HepG2 (cell line): ENCODE results near the gene SPINK9. TPM values are rescaled to one million over a fixed set of nuclear protein-coding genes. Genes with fewer than 3 reads are reported as not detected.

ENCODE experiments used
- ATAC-seq: fragments of 200-7000 bp; cut with Tn5 transposase; 3 replicates; pipeline ENCODE4 v1.9.1; 2020; ENCODE audit warnings: mild to moderate bottlenecking, moderate library complexity
- BruUV-seq: library from RNA; stranded (reverse); fragments of 400-500 nt; replicated peaks from 2 replicates; lab custom pipeline; 2021; lab: Mats Ljungman, UMichigan
- CTCF ChIA-PET: fragments of 300-600 bp; formaldehyde crosslinking; extraction: SDS; loops from one replicate; lab custom pipeline; 2021; ENCODE audit warnings: low total read pairs, inconsistent platforms, low intra/inter-chr PET ratio; lab: Yijun Ruan, JAX
- POLR2A ChIA-PET: fragments of 350-600 bp; sonication (Branson Sonifier 250); formaldehyde crosslinking; loops from one replicate; lab custom pipeline; 2020; ENCODE audit warnings: antibody characterized with exemption, inconsistent platforms; lab: Yijun Ruan, JAX
- DNase-seq: peaks from one replicate; pipeline ENCODE4 v3.0.0-alpha.2; 2015; ENCODE audit warnings: low spot score
- FAIRE-seq: peaks from 3 replicates; lab custom pipeline; 2011; peaks lifted over from hg19 to GRCh38; lab: Jason Lieb, UNC
- H2AFZ ChIP-seq: one replicate; pipeline ENCODE4 v1.6.1; 2011; ENCODE audit warnings: low read length, inconsistent platforms
- H3K27ac ChIP-seq: fragments of 300-600 bp; 3 replicates; pipeline ENCODE4 v1.8.0; 2011; ENCODE audit warnings: mixed run types, mild to moderate bottlenecking, mixed read lengths, low read length, inconsistent platforms; ENCODE audit not compliant: insufficient read depth; ENCODE audit errors: extremely low read length
- H3K27me3 ChIP-seq, 2 experiments: fragments of 200-600 bp in 1 of 2; 2 replicates in 1 of 2; 3 replicates in 1 of 2; pipeline versions ENCODE4 v1.6.0 to v1.8.0; 2011; ENCODE audit warnings: low read length in 2 of 2, mild to moderate bottlenecking in 2 of 2, moderate library complexity in 2 of 2, inconsistent platforms in 1 of 2; ENCODE audit not compliant: insufficient read depth in 2 of 2, control insufficient read depth in 1 of 2
- H3K36me3 ChIP-seq, 2 experiments: fragments of 200-600 bp in 1 of 2; replicated peaks in 1 of 2; 2 replicates in 1 of 2; 3 replicates in 1 of 2; pipeline versions ENCODE4 v1.5.1 to v1.8.0; 2011; ENCODE audit warnings: low read length in 2 of 2, inconsistent platforms in 1 of 2; ENCODE audit not compliant: insufficient read depth in 2 of 2, control insufficient read depth in 1 of 2
- H3K4me1 ChIP-seq: 2 replicates; pipeline ENCODE4 v1.5.1; 2012; ENCODE audit warnings: low read length, inconsistent platforms; ENCODE audit not compliant: insufficient read depth
- H3K4me2 ChIP-seq: 2 replicates; pipeline ENCODE4 v1.6.0; 2011; ENCODE audit warnings: low read depth, low read length, inconsistent platforms
- H3K4me3 ChIP-seq, 3 experiments: fragments of 200-600 bp in 1 of 3; sonication (generic), shearing (Covaris generic) in 1 of 3; replicated peaks in 1 of 3; 2 replicates each; pipeline ENCODE4 v1.5.1; 2011 to 2016; ENCODE audit warnings: low read length in 3 of 3, inconsistent platforms in 2 of 3, low read depth in 2 of 3, mild to moderate bottlenecking in 2 of 3, control low read depth in 1 of 3, mixed read lengths in 1 of 3; ENCODE audit not compliant: insufficient read depth in 1 of 3
- H3K79me2 ChIP-seq: one replicate; pipeline ENCODE4 v1.6.1; 2011; ENCODE audit warnings: low read length, inconsistent platforms; ENCODE audit not compliant: insufficient read depth
- H3K9ac ChIP-seq: 2 replicates; pipeline ENCODE4 v1.6.0; 2011; ENCODE audit warnings: mild to moderate bottlenecking, low read depth, low read length, inconsistent platforms; ENCODE audit not compliant: insufficient read depth
- H3K9me3 ChIP-seq: 2 replicates; pipeline ENCODE4 v1.5.1; 2012; ENCODE audit warnings: mild to moderate bottlenecking, low read length
- H4K20me1 ChIP-seq: 2 replicates; pipeline ENCODE4 v1.6.0; 2011; ENCODE audit warnings: inconsistent platforms, mild to moderate bottlenecking, low read length, moderate library complexity; ENCODE audit not compliant: insufficient read depth
- BRF2 ChIP-seq: sonication (generic); formaldehyde crosslinking; IDR thresholded peaks from 2 replicates; pipeline ENCODE4 v1.8.1; 2022; ENCODE audit warnings: mild to moderate bottlenecking, missing genetic modification reagents
- CBX5 ChIP-seq: sonication (generic); formaldehyde crosslinking; IDR thresholded peaks from 2 replicates; pipeline ENCODE4 v1.4.0; 2020; ENCODE audit warnings: missing genetic modification reagents, borderline replicate concordance
- ETV5 ChIP-seq: IDR thresholded peaks from 2 replicates; pipeline ENCODE4 v1.6.1; 2018; ENCODE audit warnings: missing biosample characterization, missing genetic modification reagents, inconsistent platforms, borderline replicate concordance
- FOXJ3 ChIP-seq: sonication (generic); formaldehyde crosslinking; IDR thresholded peaks from 2 replicates; pipeline ENCODE4 v1.4.0; 2020; ENCODE audit warnings: missing genetic modification reagents, mild to moderate bottlenecking, borderline replicate concordance
- HMG20B ChIP-seq: conservative IDR thresholded peaks from 2 replicates; pipeline ENCODE4 v1.6.1; 2016; ENCODE audit warnings: missing genetic modification reagents, missing compliant biosample characterization
- KLF13 ChIP-seq: sonication (generic); formaldehyde crosslinking; IDR thresholded peaks from 2 replicates; pipeline ENCODE4 v1.4.0; 2020; ENCODE audit warnings: mild to moderate bottlenecking, missing genetic modification reagents
- MYNN ChIP-seq: sonication (generic); formaldehyde crosslinking; IDR thresholded peaks from 2 replicates; pipeline ENCODE4 v1.4.0; 2020; ENCODE audit warnings: mild to moderate bottlenecking, low read depth, missing genetic modification reagents
- MZF1 ChIP-seq: sonication (generic); formaldehyde crosslinking; IDR thresholded peaks from 2 replicates; pipeline ENCODE4 v1.8.1; 2023; ENCODE audit warnings: mild to moderate bottlenecking, missing genetic modification reagents, borderline replicate concordance
- NFKBIZ ChIP-seq: IDR thresholded peaks from 2 replicates; pipeline ENCODE4 v1.6.1; 2018; ENCODE audit warnings: missing genetic modification reagents, missing compliant biosample characterization
- RAD51 ChIP-seq: fragments of 450-650 bp; IDR thresholded peaks from 2 replicates; pipeline ENCODE4 v1.6.1; 2016; ENCODE audit warnings: borderline replicate concordance
- RBM22 ChIP-seq: fragments of 200-400 bp; formaldehyde crosslinking; optimal IDR thresholded peaks from 2 replicates; pipeline ENCODE3; 2017; ENCODE audit warnings: mild to moderate bottlenecking, low read length, moderate library complexity
- TAF15 ChIP-seq: fragments of 200-400 bp; formaldehyde crosslinking; IDR thresholded peaks from one replicate; pipeline ENCODE4 v1.6.1; 2018; ENCODE audit warnings: mild to moderate bottlenecking, low read depth, low read length; ENCODE audit not compliant: poor library complexity, severe bottlenecking
- ZBTB26 ChIP-seq: IDR thresholded peaks from 2 replicates; pipeline ENCODE4 v1.6.1; 2016; ENCODE audit warnings: missing compliant biosample characterization, missing genetic modification reagents, borderline replicate concordance
- ZBTB4 ChIP-seq: sonication (generic); formaldehyde crosslinking; IDR thresholded peaks from 2 replicates; pipeline ENCODE4 v1.4.0; 2020; ENCODE audit warnings: missing genetic modification reagents, mild to moderate bottlenecking, borderline replicate concordance
- ZEB1 ChIP-seq: IDR thresholded peaks from 2 replicates; pipeline ENCODE4 v1.6.1; 2012; ENCODE audit warnings: mild to moderate bottlenecking, low read depth, inconsistent platforms; ENCODE audit not compliant: insufficient replicate concordance
- ZNF576 ChIP-seq: sonication (generic); formaldehyde crosslinking; IDR thresholded peaks from 2 replicates; pipeline ENCODE4 v1.4.0; 2020; ENCODE audit warnings: mild to moderate bottlenecking, missing genetic modification reagents
- ZNF75D ChIP-seq: sonication (generic); formaldehyde crosslinking; IDR thresholded peaks from 2 replicates; pipeline ENCODE4 v1.8.1; 2023; ENCODE audit warnings: missing genetic modification reagents, mild to moderate bottlenecking, borderline replicate concordance
- WGBS: methylation state at CpG from one replicate; pipeline ENCODE4 v1.1.6; 2017; ENCODE audit warnings: low lambda C conversion rate; 5-methylcytosine and 5-hydroxymethylcytosine counted together
- in situ Hi-C: cut with HindIII; loops from 2 replicates; pipeline ENCODE4 v1.10.0; 2017; ENCODE audit warnings: low pct_unique_long_range_greater_than_20kb; ENCODE audit not compliant: extremely low pct_ligation_motif_present
- intact Hi-C: fragments of 100-400 bp; cut with micrococcal nuclease; formaldehyde crosslinking; loops from one replicate; pipeline ENCODE4 v1.10.0; 2022; ENCODE audit not compliant: unreplicated experiment
- polyA plus RNA-seq, 8 experiments: library from polyadenylated mRNA; depleted of rRNA in 3 of 8; stranded (reverse) in 7 of 8; unstranded in 1 of 8; fragments of >200 nt; fragmentation: Illumina TruSeq in 4 of 8; extraction: Trizol in 4 of 8; gene quantifications; 2 replicates each; pipeline versions ENCODE4 v1.2.1 to v1.2.3, GENCODE V29; 2011 to 2016; ENCODE audit warnings: low read depth in 4 of 8, missing spikeins in 1 of 8, mixed read lengths in 1 of 8; ENCODE audit not compliant: insufficient read depth in 1 of 8
- total RNA-seq, 5 experiments: library from RNA; depleted of rRNA; stranded (reverse); fragments of >200 nt; fragmentation: Illumina TruSeq; extraction: Trizol; gene quantifications; 2 replicates each; pipeline ENCODE4 v1.2.3, GENCODE V29; 2016; ENCODE audit warnings: low read depth in 1 of 5

Gene SPINK9
- total and polyA plus RNA-seq, 2 of the 13 experiments (the other 11 are each of a cell fraction or from before 2014, with no cell fraction given): not detected

DNA sequence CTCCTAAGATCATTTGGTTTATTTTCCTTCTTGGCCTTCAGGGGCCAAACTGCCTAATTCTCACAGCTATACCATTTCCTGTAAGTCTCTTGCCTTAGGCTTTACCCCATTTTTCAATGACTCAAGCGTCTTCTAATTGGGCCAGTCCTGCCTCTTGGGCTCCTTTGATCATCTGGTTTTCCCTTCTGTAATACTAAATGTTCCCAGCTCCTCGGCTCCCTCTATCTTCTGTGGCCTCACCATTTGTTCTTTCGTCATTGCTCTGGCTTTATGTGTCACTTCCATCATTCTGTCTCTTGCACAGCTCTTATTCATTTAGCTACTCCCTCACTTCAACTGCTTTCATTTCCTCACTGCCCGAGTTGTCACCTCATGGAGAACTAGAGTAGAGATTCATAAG, 37.6 kb upstream of the SPINK9 start:
- no TSS peak for BruUV-seq
- FAIRE-seq (no peak), DNase-seq (no peak), ATAC-seq (no peak)
- Histone ChIP-seq H3K27ac (no peak overlapping the region), H3K9me3 (no peaks in the 10 kb centered on the region), H3K9ac (no peak overlapping the region), H3K27me3 (no peaks in the 10 kb centered on the region), H3K4me3 (no peak overlapping the region), H3K4me1 (no peaks in the 10 kb centered on the region), H4K20me1 (no peaks in the 10 kb centered on the region), H3K79me2 (no peaks in the 10 kb centered on the region), H3K4me2 (no peak overlapping the region), H3K36me3 (no peaks in the 10 kb centered on the region), H2AFZ (no peak overlapping the region)
- 0% methylated on average over 4 of the region's 4 CpGs for WGBS
- ChIA-PET POLR2A (no interaction called here), CTCF (no interaction called here)
- in situ Hi-C loops (no loop called here), intact Hi-C loops (no loop called here)
- TF ChIP-seq MZF1 (no peak), RAD51 (no peak), FOXJ3 (no peak), ZBTB4 (CRISPR knock-in tag) (no peak), ZNF75D (no peak), ZEB1 (no peak), KLF13 (CRISPR knock-in tag) (no peak), MYNN (CRISPR knock-in tag) (no peak), TAF15 (no peak), RBM22 (no peak), ZBTB26 (no peak), NFKBIZ (CRISPR knock-in tag) (no peak), CBX5 (no peak), ZNF576 (no peak), BRF2 (no peak), ETV5 (CRISPR knock-in tag) (no peak), HMG20B (CRISPR knock-in tag) (no peak)
